H9 (cell line): Measurements from ENCODE around the gene SREK1IP1. TPM values are rescaled to one million over a fixed set of nuclear protein-coding genes. Genes with fewer than 3 reads are reported as not detected.

Experiments used
- DNase-seq: peaks from one replicate; pipeline ENCODE4 v3.0.0-alpha.2; 2017
- H2AFZ ChIP-seq: one replicate; pipeline ENCODE4 v1.6.1; 2013; ENCODE audit warnings: mild to moderate bottlenecking, low read length, control low read depth, moderate library complexity
- H2AK5ac ChIP-seq: 2 replicates; pipeline ENCODE4 v1.6.1; 2013; ENCODE audit warnings: low read length, control low read depth, mixed read lengths; ENCODE audit not compliant: insufficient read length
- H2BK120ac ChIP-seq: one replicate; pipeline ENCODE4 v1.6.1; 2013; ENCODE audit warnings: low read depth, mild to moderate bottlenecking, low read length, control low read depth, inconsistent platforms; ENCODE audit not compliant: poor library complexity, severe bottlenecking
- H2BK12ac ChIP-seq: 2 replicates; pipeline ENCODE4 v1.6.1; 2013; ENCODE audit warnings: low read length, control low read depth, mixed read lengths, low read depth; ENCODE audit not compliant: insufficient read length
- H2BK15ac ChIP-seq: 2 replicates; pipeline ENCODE4 v1.6.1; 2013; ENCODE audit warnings: low read depth, low read length, control low read depth
- H2BK20ac ChIP-seq: one replicate; pipeline ENCODE4 v1.6.1; 2013; ENCODE audit warnings: low read depth, mild to moderate bottlenecking, low read length, control low read depth, inconsistent platforms; ENCODE audit not compliant: poor library complexity, severe bottlenecking
- H2BK5ac ChIP-seq: 2 replicates; pipeline ENCODE4 v1.6.1; 2013; ENCODE audit warnings: low read length, control low read depth, mixed read lengths; ENCODE audit not compliant: insufficient read length
- H3K14ac ChIP-seq: 2 replicates; pipeline ENCODE4 v1.6.1; 2013; ENCODE audit warnings: low read length, control low read depth; ENCODE audit not compliant: insufficient read depth
- H3K18ac ChIP-seq: 2 replicates; pipeline ENCODE4 v1.6.1; 2013; ENCODE audit warnings: low read depth, mild to moderate bottlenecking, mixed read lengths, low read length, control low read depth; ENCODE audit not compliant: insufficient read length
- H3K23ac ChIP-seq: 2 replicates; pipeline ENCODE4 v1.6.1; 2013; ENCODE audit warnings: low read length, control low read depth, mixed read lengths, low read depth; ENCODE audit not compliant: insufficient read length
- H3K23me2 ChIP-seq: 2 replicates; pipeline ENCODE4 v1.6.1; 2013; ENCODE audit warnings: low read depth, mild to moderate bottlenecking, mixed read lengths, low read length, control low read depth; ENCODE audit not compliant: insufficient read length, poor library complexity, severe bottlenecking
- H3K27ac ChIP-seq: 2 replicates; pipeline ENCODE4 v1.5.1; 2013; ENCODE audit warnings: low read length, control low read depth, mixed read lengths, low read depth; ENCODE audit not compliant: insufficient read length
- H3K27me3 ChIP-seq: 2 replicates; pipeline ENCODE4 v1.6.1; 2013; ENCODE audit warnings: low read length, control low read depth, inconsistent platforms; ENCODE audit not compliant: insufficient read depth
- H3K4ac ChIP-seq: 2 replicates; pipeline ENCODE4 v1.6.1; 2013; ENCODE audit warnings: low read depth, mild to moderate bottlenecking, control low read depth, inconsistent platforms, low read length, moderate library complexity
- H3K4me1 ChIP-seq: 2 replicates; pipeline ENCODE4 v1.6.1; 2013; ENCODE audit warnings: low read length, control low read depth, inconsistent platforms; ENCODE audit not compliant: insufficient read depth
- H3K4me2 ChIP-seq: 2 replicates; pipeline ENCODE4 v1.6.1; 2013; ENCODE audit warnings: low read length, control low read depth, mixed read lengths; ENCODE audit not compliant: insufficient read length, insufficient read depth
- H3K56ac ChIP-seq: 2 replicates; pipeline ENCODE4 v1.6.1; 2013; ENCODE audit warnings: low read depth, mild to moderate bottlenecking, mixed read lengths, low read length, control low read depth; ENCODE audit not compliant: insufficient read length
- H3K79me1 ChIP-seq: 2 replicates; pipeline ENCODE4 v1.6.1; 2013; ENCODE audit warnings: low read depth, mild to moderate bottlenecking, moderate library complexity, low read length, control low read depth, inconsistent platforms; ENCODE audit not compliant: insufficient read depth, poor library complexity, severe bottlenecking
- H3K79me2 ChIP-seq: 2 replicates; pipeline ENCODE4 v1.6.1; 2013; ENCODE audit warnings: low read length, control low read depth, inconsistent platforms; ENCODE audit not compliant: insufficient read depth
- H3K9ac ChIP-seq: 2 replicates; pipeline ENCODE4 v1.6.1; 2013; ENCODE audit warnings: low read length, control low read depth, mixed read lengths; ENCODE audit not compliant: insufficient read length; ENCODE audit errors: extremely low read depth
- H3K9me3 ChIP-seq: one replicate; pipeline ENCODE4 v1.6.1; 2013; ENCODE audit warnings: low read depth, low read length, inconsistent platforms; ENCODE audit not compliant: control insufficient read depth
- H3T11ph ChIP-seq: one replicate; pipeline ENCODE4 v1.6.1; 2013; ENCODE audit warnings: mild to moderate bottlenecking, low read length, control low read depth, inconsistent platforms
- H4K20me1 ChIP-seq: one replicate; pipeline ENCODE4 v1.6.1; 2013; ENCODE audit not compliant: control insufficient read depth, insufficient read length, insufficient read depth
- H4K5ac ChIP-seq: 2 replicates; pipeline ENCODE4 v1.6.1; 2013; ENCODE audit warnings: low read depth, mild to moderate bottlenecking, mixed read lengths, low read length, control low read depth; ENCODE audit not compliant: insufficient read length
- H4K8ac ChIP-seq: replicated peaks from 2 replicates; pipeline ENCODE4 v1.6.1; 2013; ENCODE audit warnings: low read length, control low read depth, mixed read lengths, low read depth; ENCODE audit not compliant: insufficient read length
- H4K91ac ChIP-seq: 2 replicates; pipeline ENCODE4 v1.6.1; 2013; ENCODE audit warnings: low read depth, mild to moderate bottlenecking, moderate library complexity, mixed read lengths, low read length, control low read depth; ENCODE audit not compliant: insufficient read length
- H3K27ac Mint-ChIP-seq, 3 experiments: 2 replicates in 2 of 3; 3 replicates in 1 of 3; pipeline ENCODE4 v1.8.0; 2020 to 2021; ENCODE audit warnings: mixed read lengths in 3 of 3, mild to moderate bottlenecking in 1 of 3, moderate library complexity in 1 of 3
- H3K27me3 Mint-ChIP-seq: 2 replicates; pipeline ENCODE4 v1.8.0; 2021; ENCODE audit warnings: low read depth, mild to moderate bottlenecking, moderate library complexity, mixed read lengths
- H3K36me3 Mint-ChIP-seq, 3 experiments: 2 replicates in 2 of 3; 3 replicates in 1 of 3; pipeline ENCODE4 v1.8.0; 2020 to 2021; ENCODE audit warnings: low read depth in 3 of 3, mixed read lengths in 3 of 3; ENCODE audit not compliant: insufficient read depth in 1 of 3
- H3K4me1 Mint-ChIP-seq, 2 experiments: 2 replicates each; pipeline ENCODE4 v1.8.0; 2020; ENCODE audit warnings: mixed read lengths in 2 of 2
- H3K4me3 Mint-ChIP-seq, 2 experiments: 2 replicates in 1 of 2; 3 replicates in 1 of 2; pipeline ENCODE4 v1.8.0; 2020 to 2021; ENCODE audit warnings: mild to moderate bottlenecking in 2 of 2, mixed read lengths in 2 of 2, moderate library complexity in 1 of 2
- H3K9me3 Mint-ChIP-seq, 2 experiments: 2 replicates in 1 of 2; 3 replicates in 1 of 2; pipeline ENCODE4 v1.8.0; 2020; ENCODE audit warnings: mild to moderate bottlenecking in 2 of 2, mixed read lengths in 2 of 2, moderate library complexity in 1 of 2
- WGBS: extraction: QIAGEN DNeasy Blood & Tissue Kit; methylation state at CpG from one replicate; pipeline ENCODE4 v1.1.7; 2013; ENCODE audit warnings: missing lambda C conversion rate, low lambda C conversion rate, mixed read lengths; ENCODE audit not compliant: insufficient read length; ENCODE audit errors: extremely low coverage; 5-methylcytosine and 5-hydroxymethylcytosine counted together
- total RNA-seq: library from RNA; stranded (reverse); gene quantifications from 2 replicates; pipeline ENCODE4 v1.2.1, GENCODE V29; 2021
- TF ChIP-seq, protein P1 (sequence below): fragments of 200-600 bp; sonication (generic); conservative IDR thresholded peaks from 3 replicates; pipeline ENCODE4 v1.8.0; 2021; ENCODE audit warnings: antibody characterized with exemption, mild to moderate bottlenecking

Gene SREK1IP1
- total RNA-seq, 1 experiment from 2014 or later: 28.6 TPM

DNA sequence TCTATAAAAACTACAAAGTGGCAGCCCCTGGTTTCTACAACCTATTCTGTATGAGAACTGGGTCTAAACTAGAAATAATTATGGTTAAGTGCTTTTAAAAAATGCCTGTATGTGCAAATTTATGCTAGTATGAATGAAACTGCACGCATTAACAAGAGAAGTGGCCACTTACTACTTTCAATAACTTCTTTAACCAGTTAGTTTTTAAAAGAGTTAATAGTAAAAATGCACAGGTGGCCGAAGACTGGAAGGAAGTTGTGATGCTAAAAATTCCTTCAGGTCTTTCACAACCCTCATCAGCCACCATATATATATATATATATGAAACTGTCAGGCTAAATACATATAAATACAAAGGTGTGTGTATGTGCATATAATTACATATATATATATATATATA, 41.3 kb downstream of the SREK1IP1 start:
- Histone ChIP-seq H4K8ac (no peak overlapping the region), H3K4me1 (no peaks in the 10 kb centered on the region), H4K5ac (no peak overlapping the region), H3K79me2 (no peaks in the 10 kb centered on the region), H3K23me2 (no peaks in the 10 kb centered on the region), H2BK5ac (no peak overlapping the region), H2AK5ac (no peak overlapping the region), H2BK20ac (no peak overlapping the region), H3K9ac (no peak overlapping the region), H3K9me3 (no peaks in the 10 kb centered on the region), H3K56ac (no peak overlapping the region), H2BK12ac (no peak overlapping the region), H3K18ac (no peak overlapping the region), H3K14ac (no peak overlapping the region), H3K4ac (no peak overlapping the region), H3K27ac (no peak overlapping the region), H2BK120ac (no peak overlapping the region), H4K91ac (no peak overlapping the region), H4K20me1 (no peaks in the 10 kb centered on the region), H3K23ac (no peak overlapping the region), H2AFZ (no peak overlapping the region), H3T11ph (no peak overlapping the region), H3K27me3 (no peaks in the 10 kb centered on the region), H3K4me2 (no peak overlapping the region), H3K79me1 (peaks cover 3% of the 10 kb centered on the region), H2BK15ac (no peak overlapping the region)
- H3K36me3 Mint-ChIP-seq: peaks cover 10 to 48% (median 36%) of the 10 kb centered on the region in 3 experiments; a peak in 6 of 7 replicates
- TF ChIP-seq, protein P1, sequence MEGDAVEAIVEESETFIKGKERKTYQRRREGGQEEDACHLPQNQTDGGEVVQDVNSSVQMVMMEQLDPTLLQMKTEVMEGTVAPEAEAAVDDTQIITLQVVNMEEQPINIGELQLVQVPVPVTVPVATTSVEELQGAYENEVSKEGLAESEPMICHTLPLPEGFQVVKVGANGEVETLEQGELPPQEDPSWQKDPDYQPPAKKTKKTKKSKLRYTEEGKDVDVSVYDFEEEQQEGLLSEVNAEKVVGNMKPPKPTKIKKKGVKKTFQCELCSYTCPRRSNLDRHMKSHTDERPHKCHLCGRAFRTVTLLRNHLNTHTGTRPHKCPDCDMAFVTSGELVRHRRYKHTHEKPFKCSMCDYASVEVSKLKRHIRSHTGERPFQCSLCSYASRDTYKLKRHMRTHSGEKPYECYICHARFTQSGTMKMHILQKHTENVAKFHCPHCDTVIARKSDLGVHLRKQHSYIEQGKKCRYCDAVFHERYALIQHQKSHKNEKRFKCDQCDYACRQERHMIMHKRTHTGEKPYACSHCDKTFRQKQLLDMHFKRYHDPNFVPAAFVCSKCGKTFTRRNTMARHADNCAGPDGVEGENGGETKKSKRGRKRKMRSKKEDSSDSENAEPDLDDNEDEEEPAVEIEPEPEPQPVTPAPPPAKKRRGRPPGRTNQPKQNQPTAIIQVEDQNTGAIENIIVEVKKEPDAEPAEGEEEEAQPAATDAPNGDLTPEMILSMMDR: no peak
- H3K27me3 Mint-ChIP-seq: no peaks in the 10 kb centered on the region
- H3K4me1 Mint-ChIP-seq: peaks cover 0 to 9% of the 10 kb centered on the region in 2 experiments; a peak in 3 of 4 replicates
- H3K9me3 Mint-ChIP-seq: no peaks in the 10 kb centered on the region
- DNase-seq: no peak
- H3K27ac Mint-ChIP-seq: no peak overlapping the region
- H3K4me3 Mint-ChIP-seq: no peak overlapping the region
- WGBS: no CpG with 5 or more reads among the region's 2 CpGs
